A673 (cell line): ENCODE data around the gene SPTAN1. TPM values are rescaled to one million over a fixed set of nuclear protein-coding genes. Genes with fewer than 3 reads are reported as not detected.
A peak's percentile ranks its signal among the peaks of the same experiment; 100 is the strongest.

Experiments
- BruUV-seq: library from RNA; stranded (reverse); fragments of 400-500 nt; replicated peaks from 2 replicates; lab custom pipeline; 2021; lab: Mats Ljungman, UMichigan
- CTCF ChIA-PET: fragments of 300-600 bp; sonication (Branson Sonifier 250); formaldehyde crosslinking; loops from one replicate; lab custom pipeline; 2022; ENCODE audit warnings: antibody characterized with exemption; lab: Charles Lee
- POLR2A ChIA-PET: fragments of 300-600 bp; sonication (Branson Sonifier 250); formaldehyde crosslinking; loops from one replicate; lab custom pipeline; 2022; ENCODE audit warnings: antibody characterized with exemption; ENCODE audit not compliant: low non-redundant PET; lab: Charles Lee
- DNase-seq: peaks from one replicate; pipeline ENCODE4 v3.0.0-alpha.2; 2015; ENCODE audit warnings: low spot score
- H3K27ac ChIP-seq: fragments of 200-600 bp; sonication (generic); 2 replicates; pipeline ENCODE4 v1.5.1; 2016; ENCODE audit warnings: mixed run types, low read depth, mild to moderate bottlenecking, mixed read lengths, antibody characterized with exemption, low read length; ENCODE audit not compliant: poor library complexity, severe bottlenecking
- H3K27me3 ChIP-seq: fragments of 200-600 bp; sonication (generic); replicated peaks from 2 replicates; pipeline ENCODE4 v1.6.1; 2017; ENCODE audit warnings: mixed run types, low read depth, mild to moderate bottlenecking, mixed read lengths, antibody characterized with exemption, low read length; ENCODE audit not compliant: insufficient read depth, poor library complexity
- H3K36me3 ChIP-seq: fragments of 200-600 bp; sonication (generic); 2 replicates; pipeline ENCODE4 v1.6.1; 2016; ENCODE audit warnings: mixed run types, mild to moderate bottlenecking, mixed read lengths, antibody characterized with exemption, low read length; ENCODE audit not compliant: insufficient read depth, poor library complexity, severe bottlenecking
- H3K4me1 ChIP-seq: fragments of 200-600 bp; sonication (generic); 2 replicates; pipeline ENCODE4 v1.6.1; 2017; ENCODE audit warnings: mixed run types, mild to moderate bottlenecking, mixed read lengths, antibody characterized with exemption, low read length; ENCODE audit not compliant: insufficient read depth, poor library complexity, severe bottlenecking
- H3K4me3 ChIP-seq: fragments of 200-600 bp; sonication (generic); 2 replicates; pipeline ENCODE4 v1.5.1; 2016; ENCODE audit warnings: low read depth, mixed run types, mild to moderate bottlenecking, mixed read lengths, low read length; ENCODE audit not compliant: poor library complexity, severe bottlenecking
- H3K9me3 ChIP-seq: fragments of 200-600 bp; sonication (generic); 2 replicates; pipeline ENCODE4 v1.6.1; 2016; ENCODE audit warnings: mixed run types, low read depth, mild to moderate bottlenecking, mixed read lengths, antibody characterized with exemption, low read length; ENCODE audit not compliant: poor library complexity, severe bottlenecking
- CTCF ChIP-seq: fragments of 300-800, 200-600 bp; sonication (generic); conservative IDR thresholded peaks from 2 replicates; pipeline ENCODE4 v1.5.1; 2017; ENCODE audit warnings: low read depth, mild to moderate bottlenecking, antibody characterized with exemption, low read length, moderate library complexity, mixed read lengths
- EZH2 ChIP-seq: fragments of 200-600 bp; sonication (generic); IDR thresholded peaks from 2 replicates; pipeline ENCODE4 v1.6.1; 2017; ENCODE audit warnings: borderline replicate concordance, low read depth, mild to moderate bottlenecking, mixed read lengths, antibody characterized with exemption, low read length; ENCODE audit not compliant: poor library complexity, severe bottlenecking
- intact Hi-C: fragments of 100-400 bp; cut with micrococcal nuclease; formaldehyde crosslinking; loops from one replicate; pipeline ENCODE4 v1.10.0; 2022; ENCODE audit not compliant: unreplicated experiment
- total RNA-seq: library from RNA; stranded (reverse); gene quantifications from 2 replicates; pipeline ENCODE4 v1.2.3, GENCODE V29; 2021

SPTAN1 gene
- total RNA-seq, 1 experiment from 2014 or later: 262 TPM

- H3K27me3 ChIP-seq: no peaks in the 10 kb centered on the region
- H3K36me3 ChIP-seq: no peaks in the 10 kb centered on the region
- no peaks in the 10 kb centered on the region for H3K9me3 ChIP-seq
- POLR2A ChIA-PET: interaction anchor here (1.5 kb wide), 1 partner anchor 297 kb away, joined by 4 read pairs; no protein-coding TSS in a partner anchor
- intact Hi-C loops: loop anchor here (5.0 kb wide), 1 partner anchor 133 kb away; the partner anchor contains the start of gene SET
- peak overlapping the region; percentile 95 for H3K4me3 ChIP-seq
- CTCF ChIA-PET: no interaction called here
- BruUV-seq: no TSS peak
- no peak for TF ChIP-seq EZH2
- TF ChIP-seq CTCF: no peak
- H3K4me1 ChIP-seq: peaks cover 72% of the 10 kb centered on the region
- DNase-seq: peak; percentile 78
- H3K27ac ChIP-seq: peak overlapping the region; percentile 85
Measured at GRCh38 chr9:128554155-128554862, 1.9 kb downstream of the SPTAN1 start.

- intact Hi-C loops: no loop called here
- H3K36me3 ChIP-seq: no peaks in the 10 kb centered on the region
- no peaks in the 10 kb centered on the region for H3K27me3 ChIP-seq
- H3K4me3 ChIP-seq: peak overlapping the region; percentile 95
- no peak for TF ChIP-seq CTCF
- no peak for TF ChIP-seq EZH2
- no peaks in the 10 kb centered on the region for H3K9me3 ChIP-seq
- POLR2A ChIA-PET: no interaction called here
- peak; percentile 48 for DNase-seq
- H3K4me1 ChIP-seq: peaks cover 74% of the 10 kb centered on the region
- no TSS peak for BruUV-seq
- CTCF ChIA-PET: no interaction called here
- peak overlapping the region; percentile 85 for H3K27ac ChIP-seq
Measured at GRCh38 chr9:128555180-128555721, 2.9 kb downstream of the SPTAN1 start.

GRCh38 chr9:128556276-128556675 lies 3.9 kb downstream of the SPTAN1 start:
- TF ChIP-seq CTCF (no peak), EZH2 (no peak)
- peaks cover 63% of the 10 kb centered on the region for H3K4me1 ChIP-seq
- H3K27me3 ChIP-seq: no peaks in the 10 kb centered on the region
- ChIA-PET POLR2A (interaction anchor here (0.6 kb wide), 1 partner anchor 139 kb away, joined by 4 read pairs; no protein-coding TSS in a partner anchor), CTCF (interaction anchor here (0.6 kb wide), 1 partner anchor 30 kb away, joined by 4 read pairs; no protein-coding TSS in a partner anchor)
- intact Hi-C loops: no loop called here
- no TSS peak for BruUV-seq
- no peak overlapping the region for H3K4me3 ChIP-seq
- peak overlapping the region; percentile 86 for H3K27ac ChIP-seq
- H3K9me3 ChIP-seq: no peaks in the 10 kb centered on the region
- DNase-seq: no peak
- no peaks in the 10 kb centered on the region for H3K36me3 ChIP-seq
